T47D (cell line): ENCODE data around the gene PMEPA1.

Experiments
- DNase-seq, 2 experiments: peaks; one replicate each; pipeline versions ENCODE4 v3.0.0 to v3.0.0-alpha.2; 2011 to 2012; ENCODE audit warnings: low read depth in 1 of 2, low spot score in 1 of 2
- JUND ChIP-seq: IDR thresholded peaks from 2 replicates; pipeline ENCODE4 v1.6.1; 2012; ENCODE audit warnings: low read depth
- in situ Hi-C: cut with HindIII; loops from 2 replicates; pipeline ENCODE4 v1.10.0; 2016; ENCODE audit warnings: low sequenced_read_pairs, low pct_unique_long_range_greater_than_20kb

Gene PMEPA1

GRCh38 chr20:57672953-57673575, 36.8 kb downstream of the PMEPA1 start:
- in situ Hi-C loops = no loop called here
- DNase-seq = no peak
- no peak for TF ChIP-seq JUND

- in situ Hi-C loops = no loop called here
- no peak for DNase-seq
- TF ChIP-seq JUND = no peak
These were observed 37.7 kb downstream of the PMEPA1 start for GRCh38 chr20:57672164-57672563.

GRCh38 chr20:57671662-57672061, 38.2 kb downstream of the PMEPA1 start:
- no peak for TF ChIP-seq JUND
- in situ Hi-C loops = no loop called here
- no peak for DNase-seq

- DNase-seq = no peak
- no peak for TF ChIP-seq JUND
- in situ Hi-C loops = no loop called here
These were observed 38.8 kb downstream of the PMEPA1 start for GRCh38 chr20:57671072-57671391.

GRCh38 chr20:57670288-57671071, 39.3 kb downstream of the PMEPA1 start:
- in situ Hi-C loops = no loop called here
- no peak for DNase-seq
- TF ChIP-seq JUND = no peak

GRCh38 chr20:57669632-57670031, 40.2 kb downstream of the PMEPA1 start:
- no peak for TF ChIP-seq JUND
- no peak for DNase-seq
- in situ Hi-C loops = no loop called here

- in situ Hi-C loops = no loop called here
- no peak for TF ChIP-seq JUND
- DNase-seq = no peak
These were observed 41.7 kb downstream of the PMEPA1 start for GRCh38 chr20:57667924-57668782.

- DNase-seq = no peak
- in situ Hi-C loops = no loop called here
- no peak for TF ChIP-seq JUND
These were observed 42.4 kb downstream of the PMEPA1 start for GRCh38 chr20:57667388-57667787.

GRCh38 chr20:57666834-57667157, 43.0 kb downstream of the PMEPA1 start:
- in situ Hi-C loops = no loop called here
- no peak for TF ChIP-seq JUND
- no peak for DNase-seq

- no peak for TF ChIP-seq JUND
- in situ Hi-C loops = no loop called here
- DNase-seq = no peak
These were observed 43.5 kb downstream of the PMEPA1 start for GRCh38 chr20:57666106-57666833.

- DNase-seq = no peak
- TF ChIP-seq JUND = no peak
- in situ Hi-C loops = no loop called here
These were observed 44.2 kb downstream of the PMEPA1 start for GRCh38 chr20:57665589-57665971.

- no peak for DNase-seq
- in situ Hi-C loops = no loop called here
- no peak for TF ChIP-seq JUND
These were observed 44.8 kb downstream of the PMEPA1 start for GRCh38 chr20:57664924-57665588.
